GM12875 (cell line): ENCODE results near the gene OTOS.

Experiments
- H3K4me3 ChIP-seq: one replicate; pipeline ENCODE4 v1.5.1; 2011; ENCODE audit warnings: low read depth, low read length, control low read depth
- TF ChIP-seq, protein P1 (sequence below): IDR thresholded peaks from 2 replicates; pipeline ENCODE4 v1.5.1; 2011; ENCODE audit warnings: low read depth, mild to moderate bottlenecking, control low read depth, inconsistent platforms, low read length, moderate library complexity, borderline replicate concordance; ENCODE audit not compliant: insufficient read depth

OTOS gene

DNA sequence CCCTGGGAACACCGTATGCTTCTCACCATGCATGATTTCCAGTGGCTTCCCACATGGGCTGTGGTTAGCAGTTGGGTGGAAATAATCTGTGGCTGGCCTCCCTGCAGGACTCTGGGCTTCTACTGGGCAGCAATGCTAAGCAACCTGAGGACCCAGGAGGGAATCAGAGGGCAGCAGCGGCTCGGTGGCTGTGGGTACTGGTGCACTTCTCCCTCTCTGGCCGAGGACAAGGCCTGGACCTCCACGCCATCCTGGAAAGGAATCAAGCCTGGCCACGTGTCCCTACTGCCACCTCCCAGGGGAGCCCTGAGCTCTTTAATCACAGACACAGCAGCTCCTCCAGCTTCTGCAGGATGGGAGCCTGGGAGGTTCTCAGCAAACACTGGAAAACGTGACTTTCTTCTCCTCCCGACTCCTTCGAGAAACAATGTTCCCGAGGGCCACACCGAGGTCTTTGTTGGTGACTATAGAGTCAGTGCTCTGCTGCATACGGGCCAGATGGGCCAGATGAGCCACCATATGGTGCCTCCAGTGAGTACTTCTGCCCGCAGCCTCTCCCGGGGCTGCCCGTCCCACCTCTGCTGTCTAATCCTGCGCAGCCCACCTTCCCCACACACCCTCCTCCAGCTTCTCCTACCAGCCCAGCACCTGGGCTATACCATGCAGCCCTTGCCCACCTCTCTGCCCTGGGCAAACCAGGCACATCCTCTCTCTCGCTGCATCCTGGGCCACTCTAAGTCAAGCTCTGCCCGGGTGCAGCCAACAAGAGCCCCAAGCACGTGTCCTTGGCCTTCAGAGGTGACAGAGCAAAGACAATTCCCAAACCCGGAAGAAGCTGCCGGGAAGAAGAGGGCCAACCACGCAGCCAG lies 42.8 kb upstream of the OTOS start:
- no peak overlapping the region for H3K4me3 ChIP-seq
- TF ChIP-seq, protein P1, sequence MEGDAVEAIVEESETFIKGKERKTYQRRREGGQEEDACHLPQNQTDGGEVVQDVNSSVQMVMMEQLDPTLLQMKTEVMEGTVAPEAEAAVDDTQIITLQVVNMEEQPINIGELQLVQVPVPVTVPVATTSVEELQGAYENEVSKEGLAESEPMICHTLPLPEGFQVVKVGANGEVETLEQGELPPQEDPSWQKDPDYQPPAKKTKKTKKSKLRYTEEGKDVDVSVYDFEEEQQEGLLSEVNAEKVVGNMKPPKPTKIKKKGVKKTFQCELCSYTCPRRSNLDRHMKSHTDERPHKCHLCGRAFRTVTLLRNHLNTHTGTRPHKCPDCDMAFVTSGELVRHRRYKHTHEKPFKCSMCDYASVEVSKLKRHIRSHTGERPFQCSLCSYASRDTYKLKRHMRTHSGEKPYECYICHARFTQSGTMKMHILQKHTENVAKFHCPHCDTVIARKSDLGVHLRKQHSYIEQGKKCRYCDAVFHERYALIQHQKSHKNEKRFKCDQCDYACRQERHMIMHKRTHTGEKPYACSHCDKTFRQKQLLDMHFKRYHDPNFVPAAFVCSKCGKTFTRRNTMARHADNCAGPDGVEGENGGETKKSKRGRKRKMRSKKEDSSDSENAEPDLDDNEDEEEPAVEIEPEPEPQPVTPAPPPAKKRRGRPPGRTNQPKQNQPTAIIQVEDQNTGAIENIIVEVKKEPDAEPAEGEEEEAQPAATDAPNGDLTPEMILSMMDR, result no peak

- TF ChIP-seq, protein P1, result no peak
- no peak overlapping the region for H3K4me3 ChIP-seq
Measured at GRCh38 chr2:240182476-240182875, 42.0 kb upstream of the OTOS start.

DNA sequence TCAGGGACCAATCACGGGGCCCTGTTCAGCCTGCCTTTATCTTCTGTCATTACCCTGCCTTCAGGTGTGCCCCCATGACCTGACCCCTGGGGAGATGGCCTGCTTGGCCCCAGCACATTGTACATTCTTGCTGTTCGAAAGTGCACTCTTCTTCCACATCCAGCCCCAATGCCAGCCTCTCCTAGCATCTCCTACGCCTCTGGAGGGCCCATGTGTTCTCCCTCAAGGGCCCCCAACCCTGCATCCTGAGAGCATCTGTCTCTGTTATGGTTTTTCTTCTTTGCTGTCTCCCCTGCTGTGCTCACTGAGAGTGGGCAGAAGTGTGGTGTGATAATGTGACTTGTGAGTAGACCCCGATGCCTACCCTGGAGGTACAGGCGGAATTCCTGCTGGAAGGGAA lies 41.5 kb upstream of the OTOS start:
- TF ChIP-seq, protein P1, result no peak
- H3K4me3 ChIP-seq, result no peak overlapping the region

- no peak overlapping the region for H3K4me3 ChIP-seq
- TF ChIP-seq, protein P1, result no peak
Measured at GRCh38 chr2:240179941-240180666, 39.6 kb upstream of the OTOS start.

DNA sequence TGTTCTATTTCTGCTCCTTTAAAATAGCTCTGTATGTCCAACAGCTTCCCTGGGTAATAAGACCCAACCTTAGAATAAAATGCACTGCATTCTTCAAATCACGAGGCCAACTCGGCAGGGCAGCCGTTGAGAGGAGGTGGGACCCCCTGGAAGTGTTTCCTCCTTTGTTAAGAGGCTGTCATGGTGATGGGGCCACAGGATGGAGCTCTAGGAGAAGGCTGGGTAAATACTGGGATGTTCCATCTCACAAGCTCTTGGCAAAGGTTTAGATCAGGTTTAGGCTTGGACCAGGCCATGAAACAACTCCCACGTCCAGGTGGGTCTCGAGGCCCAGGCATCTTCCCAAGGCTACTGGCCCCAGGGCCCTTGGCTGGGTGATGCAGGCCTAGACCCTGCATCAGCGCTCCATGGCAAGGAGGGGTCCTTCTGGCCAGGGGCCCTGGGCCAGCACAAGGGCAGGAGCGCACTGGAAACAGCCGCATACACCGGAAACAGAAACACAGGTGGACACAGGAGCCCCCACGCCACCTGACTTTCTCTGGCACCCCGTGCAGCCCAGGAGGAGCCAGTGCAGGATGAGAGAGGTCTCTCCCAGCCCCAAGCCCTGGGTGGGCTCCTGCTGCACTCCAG lies 38.8 kb upstream of the OTOS start:
- H3K4me3 ChIP-seq, result no peak overlapping the region

GRCh38 chr2:240178564-240178963 lies 38.1 kb upstream of the OTOS start:
- TF ChIP-seq, protein P1, result no peak
- H3K4me3 ChIP-seq, result no peak overlapping the region

More for the DNA sequence above, 38.8 kb upstream of the OTOS start:
- TF ChIP-seq, protein P1, result no peak
